DMS153 treated with DMSO at 0.1 percent for 48 hours (cell line): ENCODE data around the gene MLF2.
"Not testable (repeated sequence)": the region's sequence is repeated elsewhere in the genome, so short reads cannot be mapped to it uniquely, and the experiment has no call there.

Experiments used
- DNase-seq: peaks from one replicate; lab custom pipeline; 2025; ENCODE audit not compliant: unreplicated experiment; lab: John Stamatoyannopoulos, UW

Gene MLF2

DNA sequence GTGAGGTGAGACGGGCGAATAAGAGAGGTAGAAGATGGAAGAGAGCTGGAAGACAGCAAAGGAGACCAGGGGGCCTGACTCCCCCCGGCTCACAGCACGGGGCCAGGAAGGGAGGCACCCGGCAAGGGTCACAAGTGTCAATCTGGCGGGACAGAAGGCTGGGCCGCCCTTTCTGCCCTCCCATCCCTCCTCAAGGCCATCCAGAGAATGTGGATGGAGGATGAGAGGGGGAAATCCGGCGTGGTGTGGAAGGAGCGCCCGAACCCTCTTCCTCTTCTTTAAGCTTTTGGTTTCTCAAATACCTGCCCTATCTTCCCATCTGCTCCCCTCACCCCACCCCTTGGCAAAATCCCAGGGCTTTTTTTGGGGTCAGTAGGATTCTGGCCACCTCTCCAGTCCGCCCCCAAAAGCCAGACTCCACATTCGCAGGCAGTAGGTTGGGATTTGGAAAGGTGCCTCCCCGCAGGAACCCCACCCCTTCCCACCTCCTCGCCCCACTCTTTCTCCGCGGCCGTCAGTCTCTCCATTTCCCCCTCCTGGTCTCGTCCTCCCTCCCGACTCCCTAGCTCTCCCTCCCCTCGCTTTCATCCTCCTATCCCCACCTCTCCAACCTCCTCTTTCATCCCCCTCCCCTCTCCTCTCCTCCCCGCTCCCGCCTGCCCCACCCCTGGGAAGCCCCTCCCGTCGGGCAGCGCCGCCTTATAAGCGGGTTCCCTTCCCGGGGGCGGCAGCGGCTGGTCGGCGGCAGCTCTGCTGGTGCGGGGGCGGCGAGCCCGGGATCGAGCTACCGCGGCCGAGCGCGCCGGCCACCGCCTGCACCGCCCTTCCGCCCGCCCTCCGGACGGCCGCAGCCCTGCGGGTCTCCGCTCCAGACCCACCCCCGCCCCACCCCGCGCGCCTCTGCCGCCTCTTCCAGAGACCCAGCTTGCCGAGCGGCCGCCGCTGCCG is 13.0 kb upstream of the MLF2 start, which contains the start of gene PTMS:
Gene PTMS, plus strand, starts transcription at position 730 of the 948 bp plus-strand sequence. CDS start 343 bp downstream, outside the sequence.
- peak; percentile 84 for DNase-seq

DNA sequence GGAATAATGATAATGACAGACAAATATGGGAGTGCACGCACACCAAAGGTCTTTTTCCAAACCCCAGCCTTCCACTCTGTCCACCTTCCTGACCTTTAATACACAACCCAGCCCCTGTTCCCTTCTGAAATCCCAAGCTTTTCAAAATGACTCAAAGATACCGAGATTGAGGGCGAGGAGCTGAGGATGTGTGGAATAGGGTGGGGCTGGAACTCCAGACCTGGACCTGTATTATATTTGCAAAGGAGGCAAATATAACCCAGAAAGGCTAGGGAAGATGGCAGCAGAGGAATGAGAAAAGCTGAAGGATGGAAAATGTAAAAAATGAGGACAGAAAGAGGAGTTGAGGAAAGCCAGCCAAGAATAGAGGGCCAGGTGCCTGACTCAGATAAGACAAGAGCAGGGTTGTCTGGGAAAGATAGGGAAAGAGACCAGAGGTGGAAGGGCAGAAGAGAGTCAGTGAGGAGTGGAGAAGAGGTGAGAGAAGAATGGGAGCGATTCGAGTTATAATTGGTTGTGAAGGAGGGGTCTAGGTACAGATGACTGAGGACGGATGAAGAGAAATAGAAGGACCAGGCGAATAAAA is 12.2 kb upstream of the MLF2 start:
- DNase-seq = peak; percentile 49

- DNase-seq = peak; percentile 98
Observed at GRCh38 chr12:6764011-6764828, 11.3 kb upstream of the MLF2 start.

DNA sequence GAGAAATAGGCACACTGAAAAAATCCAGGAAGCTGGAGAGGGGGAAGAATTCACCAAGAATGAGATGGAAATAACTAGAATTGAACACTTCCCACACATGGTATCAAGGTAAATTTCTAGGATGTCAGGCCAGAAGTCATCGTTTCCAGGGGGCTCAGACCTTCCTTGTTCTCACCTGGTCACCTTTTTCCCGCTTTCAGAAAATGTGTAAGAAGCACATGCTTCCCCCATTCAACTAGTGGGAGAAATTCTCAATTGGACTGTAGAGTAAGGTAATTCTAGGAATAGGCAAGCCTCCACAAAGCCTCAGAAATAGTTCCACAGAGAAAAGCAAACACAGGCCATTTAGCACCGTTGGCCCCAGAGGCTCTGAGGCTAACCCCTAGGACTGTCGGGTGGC is 10.4 kb upstream of the MLF2 start:
- no peak for DNase-seq

- no peak for DNase-seq
Observed at GRCh38 chr12:6759741-6760140, 6.8 kb upstream of the MLF2 start.

- DNase-seq = no peak
Observed at GRCh38 chr12:6758506-6759095, 5.7 kb upstream of the MLF2 start.

GRCh38 chr12:6757028-6757690 is 4.2 kb upstream of the MLF2 start:
- no peak for DNase-seq

DNA sequence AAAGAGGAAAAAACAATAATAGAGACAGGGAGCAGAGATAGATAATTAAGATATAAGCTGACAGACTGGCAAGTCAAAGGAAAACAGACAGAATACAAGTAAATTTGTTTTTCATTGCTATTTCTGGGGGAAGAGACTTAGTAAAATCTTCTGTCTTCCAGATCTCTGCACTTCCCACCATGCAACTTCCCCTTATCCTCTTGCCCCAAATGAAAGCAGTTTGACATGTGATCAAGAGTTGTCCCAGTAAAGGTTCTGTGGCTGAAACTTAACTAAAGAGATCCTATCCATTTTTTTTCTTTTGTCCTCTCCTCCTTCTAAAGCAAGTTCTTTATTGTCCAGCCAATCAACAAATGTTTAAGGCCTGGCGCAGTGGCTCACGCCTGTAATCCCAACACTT is 1.5 kb upstream of the MLF2 start:
- no peak for DNase-seq

DNA sequence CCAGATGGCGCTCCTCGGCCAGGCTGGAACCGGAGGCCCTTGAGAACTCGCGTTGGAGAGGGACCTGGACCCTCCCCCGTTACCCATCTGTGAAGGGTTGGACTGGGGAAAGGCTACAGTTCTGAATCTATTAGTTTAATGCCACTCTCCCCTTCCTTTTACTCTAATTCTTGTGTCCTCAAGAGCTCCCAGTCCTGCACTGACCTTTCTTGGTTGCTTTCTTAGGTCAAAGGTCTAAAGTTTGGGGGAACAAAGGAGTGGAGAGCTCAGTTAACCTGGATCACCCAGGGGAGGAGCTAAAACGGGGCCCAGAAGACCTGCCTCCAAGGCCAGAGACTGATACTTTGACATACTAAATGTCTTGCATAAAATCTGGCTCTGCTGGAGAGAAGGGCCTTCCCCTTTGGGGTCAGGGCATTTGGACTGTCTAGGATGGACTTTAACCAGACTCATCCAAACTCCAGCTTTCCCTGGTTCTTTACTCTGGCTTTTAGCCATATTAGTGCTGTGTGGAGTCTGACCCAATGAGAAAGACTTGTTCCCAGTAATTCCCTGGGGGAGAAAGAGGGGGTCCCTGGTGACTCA is 923 bp upstream of the MLF2 start:
- DNase-seq = no peak

DNA sequence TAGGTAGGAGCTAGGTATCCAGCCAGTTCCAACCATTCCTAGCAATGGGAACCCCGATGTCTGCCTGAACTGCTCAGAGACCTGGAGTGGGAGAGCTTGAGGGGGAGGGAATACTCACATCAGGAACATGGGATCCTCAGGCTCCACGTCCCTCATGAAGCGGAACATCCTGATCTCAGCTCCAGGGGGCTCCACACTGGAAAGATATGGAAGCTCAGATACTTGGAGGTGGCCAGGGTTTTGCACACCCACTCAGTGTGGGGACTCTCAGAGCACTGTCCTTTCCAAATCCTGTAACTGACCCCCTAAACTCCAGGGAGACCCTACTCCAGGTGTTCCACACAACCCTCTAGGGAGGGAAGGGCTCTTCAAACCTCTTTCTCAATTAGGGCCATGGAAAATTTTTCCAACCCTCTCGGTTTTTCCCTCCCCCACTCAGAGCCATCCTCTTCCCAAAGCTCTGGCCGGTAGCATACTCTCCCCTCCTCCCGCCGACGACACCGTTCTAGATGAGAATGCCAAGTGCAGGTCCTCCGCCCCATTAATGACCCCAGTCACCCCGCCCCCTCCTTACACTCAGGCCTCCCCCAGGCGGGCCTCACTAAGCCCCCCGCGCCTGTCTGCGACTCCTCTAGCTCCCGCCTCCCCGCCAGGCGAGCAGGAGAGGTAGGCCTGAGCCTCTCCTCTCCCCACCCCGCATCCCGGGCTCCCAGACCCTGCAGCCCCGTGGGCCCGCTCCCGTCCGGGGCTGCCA is 597 bp downstream of the MLF2 start:
- no peak for DNase-seq

DNA sequence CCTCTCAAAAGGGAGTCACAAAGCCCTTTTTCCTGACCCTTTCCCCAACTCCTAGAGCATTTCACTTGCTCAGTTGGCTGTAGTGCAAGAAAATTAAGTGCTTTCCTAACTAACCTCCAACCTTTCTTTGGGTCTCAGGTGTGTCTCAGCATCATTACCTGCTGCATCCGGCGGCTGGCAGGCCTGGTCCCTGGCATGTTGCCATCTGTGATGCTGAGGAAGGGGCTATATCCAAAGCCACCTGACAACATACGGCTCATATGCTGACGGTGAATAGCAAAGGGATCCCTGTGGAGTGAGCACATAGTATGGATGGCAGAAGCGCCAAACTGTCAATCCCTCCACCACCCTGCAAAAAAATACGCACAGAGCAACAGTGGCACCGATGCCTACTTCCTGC is 1.2 kb downstream of the MLF2 start:
- DNase-seq = no peak

GRCh38 chr12:6750506-6750905 is 2.4 kb downstream of the MLF2 start:
- DNase-seq = no peak

- DNase-seq = no peak
Observed at GRCh38 chr12:6748761-6749160, 4.2 kb downstream of the MLF2 start.

DNA sequence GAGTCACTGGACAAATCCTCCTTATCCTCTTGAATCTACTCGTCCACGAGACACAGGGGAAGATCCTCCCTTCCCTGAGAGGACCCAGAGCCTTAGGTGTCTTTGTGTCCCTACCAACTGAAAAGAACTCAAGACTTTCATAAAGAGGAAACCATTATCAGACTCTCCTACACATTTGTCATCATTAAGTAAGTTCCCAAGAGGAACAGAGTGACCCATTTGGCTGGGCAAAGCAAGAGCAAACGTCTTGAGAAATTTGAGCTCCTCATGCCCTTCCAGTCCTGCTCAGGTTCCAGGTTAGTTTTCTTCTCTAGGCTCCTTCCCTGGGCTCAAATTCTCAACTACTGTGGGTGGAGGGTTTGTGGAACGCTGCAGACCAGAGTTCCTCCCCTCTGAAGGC is 5.7 kb downstream of the MLF2 start:
- no peak for DNase-seq

GRCh38 chr12:6745741-6746525 is 7.0 kb downstream of the MLF2 start:
- no peak for DNase-seq

- DNase-seq = not testable (repeated sequence)
Observed at GRCh38 chr12:6743300-6743699, 9.6 kb downstream of the MLF2 start.

GRCh38 chr12:6742834-6743233 is 10.1 kb downstream of the MLF2 start:
- DNase-seq = no peak

DNA sequence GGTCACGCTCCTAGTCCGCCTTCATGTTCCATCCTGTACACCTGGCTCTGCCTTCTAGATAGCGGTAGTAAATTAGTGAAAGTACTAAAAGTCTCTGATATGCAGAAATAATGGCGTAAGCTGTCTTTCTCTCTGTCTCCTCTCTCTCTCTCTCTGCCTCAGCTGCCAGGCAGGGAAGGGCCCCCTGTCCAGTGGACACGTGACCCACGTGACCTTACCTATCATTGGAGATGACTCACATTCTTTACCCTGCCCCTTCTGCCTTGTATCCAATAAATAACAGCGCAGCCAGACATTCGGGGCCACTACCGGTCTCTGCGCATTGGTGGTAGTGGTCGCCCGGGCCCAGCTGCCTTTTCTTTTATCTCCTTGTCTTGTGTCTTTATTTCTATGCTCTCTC is 10.9 kb downstream of the MLF2 start:
- DNase-seq = not testable (repeated sequence)

DNA sequence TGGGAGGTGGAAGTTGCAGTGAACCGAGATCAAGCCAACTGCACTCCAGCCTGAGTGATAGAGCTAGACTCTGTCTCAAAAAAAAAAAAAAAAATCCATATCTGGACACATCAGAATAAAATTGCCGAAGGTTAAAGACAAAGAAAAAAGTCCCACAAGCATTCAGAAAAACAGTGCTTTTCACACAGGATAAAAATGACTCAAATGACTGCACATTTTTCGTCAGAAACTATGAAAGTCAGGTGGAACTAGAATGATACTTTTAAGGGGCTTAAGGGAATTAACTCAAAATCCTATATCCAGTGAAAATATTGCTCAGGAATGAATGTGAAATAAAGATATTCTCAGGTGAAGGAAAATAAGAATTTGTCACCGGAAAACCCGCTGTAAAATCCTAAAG is 16.2 kb downstream of the MLF2 start:
- no peak for DNase-seq
